Measurements from ENCODE around the gene APIP. TPM values are rescaled to one million over a fixed set of nuclear protein-coding genes. Genes with fewer than 3 reads are reported as not detected.
"Not testable (repeated sequence)": the region's sequence is repeated elsewhere in the genome, so short reads cannot be mapped to it uniquely, and the experiment has no call there.

The APIP gene
- total RNA-seq, 1 donor from 2014 or later: 26.3 TPM

GRCh38 chr11:34896191-34896590 is 20.0 kb downstream of the APIP start:
- H3K4me1 Mint-ChIP-seq (ENCODE audit: low read depth); intact Hi-C loops (cut with micrococcal nuclease); H3K4me3 Mint-ChIP-seq; DNase-seq (ENCODE audit: low spot score); H3K27me3 Mint-ChIP-seq (ENCODE audit: insufficient read depth); H3K27ac Mint-ChIP-seq: not testable (repeated sequence)
- H3K36me3 Mint-ChIP-seq (ENCODE audit: low read depth): peaks cover 12% of the 10 kb centered on the region
- peaks cover 43% of the 10 kb centered on the region for H3K9me3 Mint-ChIP-seq

- Mint-ChIP-seq H3K4me3 (no peak overlapping the region), H3K27ac (no peak overlapping the region), H3K4me1 (ENCODE audit: low read depth) (no peaks in the 10 kb centered on the region), H3K36me3 (ENCODE audit: low read depth) (peaks cover 8% of the 10 kb centered on the region), H3K9me3 (peaks cover 19% of the 10 kb centered on the region), H3K27me3 (ENCODE audit: insufficient read depth) (no peaks in the 10 kb centered on the region)
- intact Hi-C loops (cut with micrococcal nuclease): no loop called here
- DNase-seq (ENCODE audit: low spot score): no peak
Observed at GRCh38 chr11:34893416-34893815, 22.8 kb downstream of the APIP start.

DNA sequence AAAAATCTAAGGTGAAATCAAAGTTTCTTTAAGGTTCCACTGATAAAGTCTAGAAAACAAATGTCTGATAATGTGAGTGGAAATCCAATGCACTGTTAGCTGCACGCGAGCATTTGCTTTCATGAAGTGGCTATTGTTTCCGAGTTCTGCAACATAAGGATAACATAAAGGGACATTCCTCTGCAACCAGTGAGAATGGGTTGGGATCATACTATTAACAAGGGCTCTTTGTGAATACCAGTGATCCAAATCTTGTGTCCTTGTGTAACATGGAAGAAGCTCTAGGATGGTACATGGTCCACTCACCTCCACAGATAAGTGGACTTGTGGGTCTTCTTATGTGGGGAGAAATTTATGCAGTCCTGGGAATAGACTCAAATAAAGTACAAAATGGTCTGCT is 24.6 kb downstream of the APIP start:
- H3K27ac Mint-ChIP-seq: no peak overlapping the region
- no peaks in the 10 kb centered on the region for H3K4me1 Mint-ChIP-seq (ENCODE audit: low read depth)
- intact Hi-C loops (cut with micrococcal nuclease): loop anchor here (1.0 to 2.0 kb wide), 2 partner anchors 305 to 379 kb away; partner anchors contain the start of gene ELF5
- peaks cover 7% of the 10 kb centered on the region for H3K36me3 Mint-ChIP-seq (ENCODE audit: low read depth)
- no peaks in the 10 kb centered on the region for H3K27me3 Mint-ChIP-seq (ENCODE audit: insufficient read depth)
- no peak for DNase-seq (ENCODE audit: low spot score)
- H3K4me3 Mint-ChIP-seq: no peak overlapping the region
- H3K9me3 Mint-ChIP-seq: peaks cover 6% of the 10 kb centered on the region

- no peaks in the 10 kb centered on the region for H3K4me1 Mint-ChIP-seq (ENCODE audit: low read depth)
- H3K36me3 Mint-ChIP-seq (ENCODE audit: low read depth): no peaks in the 10 kb centered on the region
- H3K27me3 Mint-ChIP-seq (ENCODE audit: insufficient read depth): no peaks in the 10 kb centered on the region
- DNase-seq (ENCODE audit: low spot score): no peak
- intact Hi-C loops (cut with micrococcal nuclease): loop anchor here (1.0 to 2.0 kb wide), 2 partner anchors 305 to 378 kb away; partner anchors contain the start of gene ELF5
- H3K4me3 Mint-ChIP-seq: no peak overlapping the region
- no peak overlapping the region for H3K27ac Mint-ChIP-seq
- no peaks in the 10 kb centered on the region for H3K9me3 Mint-ChIP-seq
Observed at GRCh38 chr11:34890812-34891211, 25.4 kb downstream of the APIP start.

DNA sequence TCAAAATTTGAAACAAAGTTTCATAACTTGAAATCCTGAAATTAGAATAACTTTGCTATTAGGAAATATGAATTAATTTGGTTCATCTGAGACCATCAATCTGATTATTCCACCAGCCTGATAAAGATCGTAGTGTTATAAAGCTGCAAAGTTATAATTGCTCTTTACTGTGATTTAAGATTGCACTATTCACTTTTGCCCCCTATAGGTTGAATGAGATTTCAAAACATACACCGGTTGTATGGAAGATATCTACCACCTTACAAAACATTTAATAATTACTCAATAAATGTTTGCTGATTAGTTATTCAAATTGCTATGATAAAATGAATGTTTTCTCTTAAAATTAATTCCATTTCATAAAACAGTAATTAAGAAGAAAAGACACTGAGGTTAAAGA is 26.1 kb downstream of the APIP start:
- Mint-ChIP-seq H3K4me3 (no peak overlapping the region), H3K27ac (no peak overlapping the region), H3K4me1 (ENCODE audit: low read depth) (no peaks in the 10 kb centered on the region), H3K9me3 (no peaks in the 10 kb centered on the region), H3K36me3 (ENCODE audit: low read depth) (no peaks in the 10 kb centered on the region), H3K27me3 (ENCODE audit: insufficient read depth) (no peaks in the 10 kb centered on the region)
- DNase-seq (ENCODE audit: low spot score): no peak
- intact Hi-C loops (cut with micrococcal nuclease): loop anchor here (2.0 kb wide), 1 partner anchor 377 kb away; the partner anchor contains the start of gene ELF5

DNA sequence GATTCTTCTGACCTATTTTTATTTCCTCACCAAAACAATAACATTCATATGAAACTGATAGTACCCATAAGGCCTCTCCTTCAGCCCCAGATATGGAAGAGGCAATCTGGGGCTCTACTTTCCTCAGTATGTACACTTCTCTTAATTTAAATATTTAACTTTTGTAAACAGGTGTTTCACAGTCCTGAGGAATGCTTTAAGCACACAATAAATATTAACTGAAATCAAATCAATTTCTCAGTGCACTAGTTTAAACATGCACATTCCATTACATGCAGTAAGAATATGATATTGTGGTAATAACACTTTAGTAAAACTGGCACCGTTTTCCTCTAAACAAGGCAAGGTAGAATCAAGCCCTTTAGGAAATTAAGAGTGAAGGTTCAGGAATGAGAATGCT is 28.9 kb downstream of the APIP start:
- Mint-ChIP-seq H3K36me3 (ENCODE audit: low read depth) (peaks cover 3% of the 10 kb centered on the region), H3K4me1 (ENCODE audit: low read depth) (no peaks in the 10 kb centered on the region), H3K27me3 (ENCODE audit: insufficient read depth) (no peaks in the 10 kb centered on the region), H3K4me3 (no peak overlapping the region), H3K27ac (no peak overlapping the region), H3K9me3 (no peaks in the 10 kb centered on the region)
- no peak for DNase-seq (ENCODE audit: low spot score)
- intact Hi-C loops (cut with micrococcal nuclease): no loop called here

- Mint-ChIP-seq H3K27ac (no peak overlapping the region), H3K9me3 (no peaks in the 10 kb centered on the region), H3K4me3 (no peak overlapping the region), H3K36me3 (ENCODE audit: low read depth) (peaks cover 6% of the 10 kb centered on the region), H3K27me3 (ENCODE audit: insufficient read depth) (no peaks in the 10 kb centered on the region), H3K4me1 (ENCODE audit: low read depth) (no peaks in the 10 kb centered on the region)
- intact Hi-C loops (cut with micrococcal nuclease): no loop called here
- DNase-seq (ENCODE audit: low spot score): no peak
Observed at GRCh38 chr11:34886609-34887008, 29.6 kb downstream of the APIP start.

- no peaks in the 10 kb centered on the region for H3K9me3 Mint-ChIP-seq
- peaks cover 9% of the 10 kb centered on the region for H3K36me3 Mint-ChIP-seq (ENCODE audit: low read depth)
Observed at GRCh38 chr11:34881900-34882299, 34.3 kb downstream of the APIP start.

DNA sequence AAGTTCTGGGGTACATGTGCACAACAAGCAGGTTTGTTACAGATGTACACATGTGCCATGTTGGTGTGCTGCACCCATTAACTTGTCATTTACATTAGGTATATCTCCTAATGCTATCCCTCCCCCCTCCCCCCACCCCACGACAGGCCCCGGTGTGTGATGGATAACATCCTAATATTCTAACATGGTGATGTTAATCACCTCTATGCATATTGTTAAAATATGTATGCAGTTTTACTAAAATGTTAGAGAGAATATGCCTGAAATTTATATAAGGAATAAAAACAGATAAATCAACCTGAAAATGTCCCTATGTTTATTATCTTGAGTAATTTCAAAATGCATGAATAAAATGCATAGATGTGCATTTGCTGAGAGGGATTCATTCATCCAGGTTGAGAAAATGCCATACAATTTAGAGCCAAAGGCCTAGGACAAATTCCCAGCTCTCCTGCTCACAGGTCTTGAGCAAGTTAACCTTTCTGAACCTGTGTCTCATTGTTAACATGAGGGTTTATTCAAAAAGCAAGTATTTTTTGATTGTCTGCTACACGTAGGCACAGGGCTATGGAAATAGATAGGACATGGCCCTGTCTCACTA is 38.7 kb downstream of the APIP start:
- DNase-seq (ENCODE audit: low spot score): no peak
- intact Hi-C loops (cut with micrococcal nuclease): no loop called here
- peaks cover 6% of the 10 kb centered on the region for H3K36me3 Mint-ChIP-seq (ENCODE audit: low read depth)
- no peaks in the 10 kb centered on the region for H3K9me3 Mint-ChIP-seq
- no peak overlapping the region for H3K27ac Mint-ChIP-seq
- no peak overlapping the region for H3K4me3 Mint-ChIP-seq
- H3K27me3 Mint-ChIP-seq (ENCODE audit: insufficient read depth): no peaks in the 10 kb centered on the region
- no peaks in the 10 kb centered on the region for H3K4me1 Mint-ChIP-seq (ENCODE audit: low read depth)

More at GRCh38 chr11:34881900-34882299, 34.3 kb downstream of the APIP start:
- no peaks in the 10 kb centered on the region for H3K4me1 Mint-ChIP-seq (ENCODE audit: low read depth)
- H3K4me3 Mint-ChIP-seq: no peak overlapping the region
- no peak for DNase-seq (ENCODE audit: low spot score)
- no peak overlapping the region for H3K27ac Mint-ChIP-seq
- intact Hi-C loops (cut with micrococcal nuclease): no loop called here
- no peaks in the 10 kb centered on the region for H3K27me3 Mint-ChIP-seq (ENCODE audit: insufficient read depth)

DNA sequence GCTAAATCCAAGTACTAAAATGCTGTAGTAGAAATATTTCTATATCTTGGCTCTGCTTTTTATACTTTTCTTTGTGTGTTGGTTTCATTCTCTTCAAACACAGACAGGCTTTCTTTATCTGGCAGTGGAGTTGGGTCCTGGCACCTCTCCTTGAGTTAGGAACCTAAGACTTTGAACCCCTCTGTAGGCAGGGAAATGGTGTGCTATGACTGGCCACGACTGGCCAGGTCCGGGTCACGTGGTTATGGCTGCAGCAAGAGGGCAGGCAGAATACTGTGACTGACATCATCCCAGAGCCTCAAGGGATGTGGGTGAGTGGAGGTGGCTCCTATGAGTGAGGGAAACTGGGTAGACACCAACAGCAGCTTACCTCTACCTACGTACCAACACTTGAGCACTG is 42.0 kb downstream of the APIP start:
- Mint-ChIP-seq H3K27ac (no peak overlapping the region), H3K9me3 (no peaks in the 10 kb centered on the region), H3K27me3 (ENCODE audit: insufficient read depth) (no peaks in the 10 kb centered on the region), H3K4me1 (ENCODE audit: low read depth) (no peaks in the 10 kb centered on the region), H3K36me3 (ENCODE audit: low read depth) (no peaks in the 10 kb centered on the region), H3K4me3 (no peak overlapping the region)
- no peak for DNase-seq (ENCODE audit: low spot score)
- intact Hi-C loops (cut with micrococcal nuclease): no loop called here

- H3K36me3 Mint-ChIP-seq (ENCODE audit: low read depth): no peaks in the 10 kb centered on the region
- no peak for DNase-seq (ENCODE audit: low spot score)
- intact Hi-C loops (cut with micrococcal nuclease): no loop called here
- no peak overlapping the region for H3K4me3 Mint-ChIP-seq
- H3K27me3 Mint-ChIP-seq (ENCODE audit: insufficient read depth): no peaks in the 10 kb centered on the region
- no peaks in the 10 kb centered on the region for H3K4me1 Mint-ChIP-seq (ENCODE audit: low read depth)
- no peaks in the 10 kb centered on the region for H3K9me3 Mint-ChIP-seq
- no peak overlapping the region for H3K27ac Mint-ChIP-seq
Observed at GRCh38 chr11:34870548-34871196, 45.5 kb downstream of the APIP start.

- intact Hi-C loops (cut with micrococcal nuclease): no loop called here
- Mint-ChIP-seq H3K27ac (no peak overlapping the region), H3K4me1 (ENCODE audit: low read depth) (no peaks in the 10 kb centered on the region), H3K27me3 (ENCODE audit: insufficient read depth) (peaks cover 2% of the 10 kb centered on the region), H3K9me3 (no peaks in the 10 kb centered on the region), H3K4me3 (no peak overlapping the region), H3K36me3 (ENCODE audit: low read depth) (no peaks in the 10 kb centered on the region)
- DNase-seq (ENCODE audit: low spot score): no peak
Observed at GRCh38 chr11:34869425-34869824, 46.8 kb downstream of the APIP start.

DNA sequence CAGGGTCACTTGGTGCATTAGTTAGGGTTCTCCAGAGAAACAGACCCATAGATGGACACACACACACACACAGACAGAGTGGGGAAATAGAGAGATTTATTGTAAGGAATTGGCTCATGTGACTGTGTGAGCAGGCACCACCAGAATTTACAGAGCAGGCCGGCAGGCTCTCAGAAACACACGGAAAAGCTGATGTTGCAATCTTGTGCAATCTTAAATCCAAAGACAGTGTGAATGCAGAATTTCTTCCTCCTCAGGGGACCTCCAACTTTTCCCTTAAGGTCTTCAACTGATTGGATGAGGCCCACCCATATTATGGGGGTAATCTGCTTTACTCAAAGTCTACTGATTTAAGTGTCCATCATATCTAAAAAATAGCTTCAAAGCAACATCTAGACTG is 49.8 kb downstream of the APIP start:
- DNase-seq (ENCODE audit: low spot score): no peak
- intact Hi-C loops (cut with micrococcal nuclease): no loop called here
- H3K4me3 Mint-ChIP-seq: no peak overlapping the region
- H3K4me1 Mint-ChIP-seq (ENCODE audit: low read depth): no peaks in the 10 kb centered on the region
- H3K36me3 Mint-ChIP-seq (ENCODE audit: low read depth): no peaks in the 10 kb centered on the region
- no peak overlapping the region for H3K27ac Mint-ChIP-seq
- H3K9me3 Mint-ChIP-seq: no peaks in the 10 kb centered on the region
- peaks cover 9% of the 10 kb centered on the region for H3K27me3 Mint-ChIP-seq (ENCODE audit: insufficient read depth)
